Measurements from ENCODE around the gene ACSF2. TPM values are rescaled to one million over a fixed set of nuclear protein-coding genes. Genes with fewer than 3 reads are reported as not detected.

The ACSF2 gene
- total and polyA plus RNA-seq, 7 experiments from 2014 or later = 2.2 to 36.2 (median 20.4) TPM

- Histone ChIP-seq H3K9me3 (ENCODE audit: control insufficient read depth in 2 of 3, low read length in 3 of 3) (no peaks in the 10 kb centered on the region), H3K27me3 (ENCODE audit: control insufficient read depth in 2 of 2, insufficient read depth in 2 of 2, low read length in 2 of 2) (no peaks in the 10 kb centered on the region), H3K27ac (ENCODE audit: low read depth, low read length) (no peak overlapping the region), H3K4me3 (ENCODE audit: low read length) (no peak overlapping the region), H3K36me3 (ENCODE audit: control insufficient read depth in 2 of 3, insufficient read depth in 3 of 3, low read length in 3 of 3) (peaks cover 0 to 24% (median 0%) of the 10 kb centered on the region in 3 experiments), H3K4me1 (ENCODE audit: control insufficient read depth in 2 of 2, insufficient read depth in 2 of 2, low read length in 2 of 2) (no peaks in the 10 kb centered on the region)
- ChIA-PET POLR2A (interaction anchor here (0.6 kb wide), 1 partner anchor 10 kb away, joined by 3 read pairs; the partner anchor contains the start of gene RSAD1), CTCF (interaction anchor here (0.5 to 1.3 kb wide), 3 partner anchors 10 to 1697 kb away, joined by 3 to 5 read pairs (median 3); partner anchors contain the start of gene RSAD1)
- ATAC-seq = no peak
- Mint-ChIP-seq H3K27me3 (no peaks in the 10 kb centered on the region), H3K4me3 (no peak overlapping the region), H3K4me1 (peaks cover 0 to 2% (median 0%) of the 10 kb centered on the region in 7 donors), H3K9me3 (no peaks in the 10 kb centered on the region), H3K27ac (no peak overlapping the region), H3K36me3 (peaks cover 0 to 15% (median 3%) of the 10 kb centered on the region in 5 donors)
- intact Hi-C loops (cut with micrococcal nuclease) = no loop called here
- no peak for DNase-seq
These were observed 62.9 kb downstream of the ACSF2 start for GRCh38 chr17:50488880-50489279.

GRCh38 chr17:50491505-50491904 is 65.5 kb downstream of the ACSF2 start:
- Mint-ChIP-seq H3K36me3 (peaks cover 0 to 5% (median 0%) of the 10 kb centered on the region in 5 donors), H3K9me3 (no peaks in the 10 kb centered on the region), H3K27ac (no peak overlapping the region), H3K27me3 (peaks cover 0 to 5% (median 0%) of the 10 kb centered on the region in 5 donors), H3K4me1 (peaks cover 0 to 2% (median 0%) of the 10 kb centered on the region in 7 donors), H3K4me3 (no peak overlapping the region)
- DNase-seq (no peak), ATAC-seq (no peak)
- H3K36me3 ChIP-seq (ENCODE audit: control insufficient read depth in 2 of 3, insufficient read depth in 3 of 3, low read length in 3 of 3) = no peaks in the 10 kb centered on the region
- CTCF ChIA-PET = interaction anchor here (0.6 kb wide), 1 partner anchor 14 kb away, joined by 4 read pairs; no protein-coding TSS in a partner anchor
- no peaks in the 10 kb centered on the region for H3K4me1 ChIP-seq (ENCODE audit: control insufficient read depth in 2 of 2, insufficient read depth in 2 of 2, low read length in 2 of 2)
- POLR2A ChIA-PET = no interaction called here
- H3K27ac ChIP-seq (ENCODE audit: low read depth, low read length) = no peak overlapping the region
- H3K9me3 ChIP-seq (ENCODE audit: control insufficient read depth in 2 of 3, low read length in 3 of 3) = no peaks in the 10 kb centered on the region
- intact Hi-C loops (cut with micrococcal nuclease) = no loop called here
- no peaks in the 10 kb centered on the region for H3K27me3 ChIP-seq (ENCODE audit: control insufficient read depth in 2 of 2, insufficient read depth in 2 of 2, low read length in 2 of 2)
- H3K4me3 ChIP-seq (ENCODE audit: low read length) = no peak overlapping the region

GRCh38 chr17:50492214-50492613 is 66.2 kb downstream of the ACSF2 start:
- ChIA-PET CTCF (interaction anchor here (0.6 kb wide), 1 partner anchor 14 kb away, joined by 4 read pairs; no protein-coding TSS in a partner anchor), POLR2A (no interaction called here)
- Histone ChIP-seq H3K27me3 (ENCODE audit: control insufficient read depth in 2 of 2, insufficient read depth in 2 of 2, low read length in 2 of 2) (no peaks in the 10 kb centered on the region), H3K4me3 (ENCODE audit: low read length) (no peak overlapping the region), H3K36me3 (ENCODE audit: control insufficient read depth in 2 of 3, insufficient read depth in 3 of 3, low read length in 3 of 3) (no peaks in the 10 kb centered on the region), H3K9me3 (ENCODE audit: control insufficient read depth in 2 of 3, low read length in 3 of 3) (no peaks in the 10 kb centered on the region), H3K4me1 (ENCODE audit: control insufficient read depth in 2 of 2, insufficient read depth in 2 of 2, low read length in 2 of 2) (no peaks in the 10 kb centered on the region), H3K27ac (ENCODE audit: low read depth, low read length) (no peak overlapping the region)
- peaks cover 0 to 5% (median 0%) of the 10 kb centered on the region in 5 donors for H3K36me3 Mint-ChIP-seq
- DNase-seq (no peak), ATAC-seq (no peak)
- intact Hi-C loops (cut with micrococcal nuclease) = no loop called here
- no peak overlapping the region for H3K27ac Mint-ChIP-seq
- no peak overlapping the region for H3K4me3 Mint-ChIP-seq
- H3K27me3 Mint-ChIP-seq = peaks cover 0 to 5% (median 0%) of the 10 kb centered on the region in 5 donors
- H3K4me1 Mint-ChIP-seq = peaks cover 0 to 2% (median 0%) of the 10 kb centered on the region in 7 donors
- H3K9me3 Mint-ChIP-seq = no peaks in the 10 kb centered on the region

- no peak overlapping the region for H3K4me3 Mint-ChIP-seq
- H3K27me3 Mint-ChIP-seq = peaks cover 0 to 7% (median 0%) of the 10 kb centered on the region in 5 donors
- peaks cover 0 to 2% (median 0%) of the 10 kb centered on the region in 7 donors for H3K4me1 Mint-ChIP-seq
- POLR2A ChIA-PET = interaction anchor here (1.1 kb wide), 1 partner anchor 11 kb away, joined by 3 read pairs; no protein-coding TSS in a partner anchor
- no peaks in the 10 kb centered on the region for H3K9me3 ChIP-seq (ENCODE audit: control insufficient read depth in 2 of 3, low read length in 3 of 3)
- H3K27ac Mint-ChIP-seq = no peak overlapping the region
- DNase-seq = no peak
- CTCF ChIA-PET = interaction anchor here (0.7 to 1.2 kb wide), 2 partner anchors 14 to 48 kb away, joined by 3 read pairs; no protein-coding TSS in a partner anchor
- H3K27me3 ChIP-seq (ENCODE audit: control insufficient read depth in 2 of 2, insufficient read depth in 2 of 2, low read length in 2 of 2) = no peaks in the 10 kb centered on the region
- no peak overlapping the region for H3K27ac ChIP-seq (ENCODE audit: low read depth, low read length)
- no peaks in the 10 kb centered on the region for H3K36me3 ChIP-seq (ENCODE audit: control insufficient read depth in 2 of 3, insufficient read depth in 3 of 3, low read length in 3 of 3)
- ATAC-seq = no peak
- no peaks in the 10 kb centered on the region for H3K4me1 ChIP-seq (ENCODE audit: control insufficient read depth in 2 of 2, insufficient read depth in 2 of 2, low read length in 2 of 2)
- no peak overlapping the region for H3K4me3 ChIP-seq (ENCODE audit: low read length)
- peaks cover 0 to 1% (median 0%) of the 10 kb centered on the region in 5 donors for H3K36me3 Mint-ChIP-seq
- intact Hi-C loops (cut with micrococcal nuclease) = no loop called here
- no peaks in the 10 kb centered on the region for H3K9me3 Mint-ChIP-seq
These were observed 67.7 kb downstream of the ACSF2 start for GRCh38 chr17:50493744-50494143.

GRCh38 chr17:50495217-50495823 is 69.3 kb downstream of the ACSF2 start:
- H3K4me3 Mint-ChIP-seq = no peak overlapping the region
- peaks cover 0 to 7% (median 0%) of the 10 kb centered on the region in 5 donors for H3K27me3 Mint-ChIP-seq
- Histone ChIP-seq H3K9me3 (ENCODE audit: control insufficient read depth in 2 of 3, low read length in 3 of 3) (no peaks in the 10 kb centered on the region), H3K4me1 (ENCODE audit: control insufficient read depth in 2 of 2, insufficient read depth in 2 of 2, low read length in 2 of 2) (no peaks in the 10 kb centered on the region), H3K4me3 (ENCODE audit: low read length) (no peak overlapping the region), H3K27me3 (ENCODE audit: control insufficient read depth in 2 of 2, insufficient read depth in 2 of 2, low read length in 2 of 2) (no peaks in the 10 kb centered on the region), H3K36me3 (ENCODE audit: control insufficient read depth in 2 of 3, insufficient read depth in 3 of 3, low read length in 3 of 3) (no peaks in the 10 kb centered on the region), H3K27ac (ENCODE audit: low read depth, low read length) (no peak overlapping the region)
- intact Hi-C loops (cut with micrococcal nuclease) = no loop called here
- POLR2A ChIA-PET = no interaction called here
- ATAC-seq (no peak), DNase-seq (no peak)
- H3K4me1 Mint-ChIP-seq = peaks cover 0 to 2% (median 0%) of the 10 kb centered on the region in 7 donors
- H3K36me3 Mint-ChIP-seq = no peaks in the 10 kb centered on the region
- H3K9me3 Mint-ChIP-seq = no peaks in the 10 kb centered on the region
- H3K27ac Mint-ChIP-seq = no peak overlapping the region
- CTCF ChIA-PET = interaction anchor here (0.6 kb wide), 1 partner anchor 19 kb away, joined by 3 read pairs; no protein-coding TSS in a partner anchor

- CTCF ChIA-PET = no interaction called here
- H3K4me1 Mint-ChIP-seq = peaks cover 0 to 2% (median 0%) of the 10 kb centered on the region in 7 donors
- no peaks in the 10 kb centered on the region for H3K36me3 ChIP-seq (ENCODE audit: control insufficient read depth in 2 of 3, insufficient read depth in 3 of 3, low read length in 3 of 3)
- no peak overlapping the region for H3K4me3 Mint-ChIP-seq
- ATAC-seq (no peak), DNase-seq (no peak)
- H3K9me3 Mint-ChIP-seq = no peaks in the 10 kb centered on the region
- intact Hi-C loops (cut with micrococcal nuclease) = no loop called here
- no peaks in the 10 kb centered on the region for H3K27me3 ChIP-seq (ENCODE audit: control insufficient read depth in 2 of 2, insufficient read depth in 2 of 2, low read length in 2 of 2)
- no peaks in the 10 kb centered on the region for H3K36me3 Mint-ChIP-seq
- no peak overlapping the region for H3K27ac Mint-ChIP-seq
- H3K27ac ChIP-seq (ENCODE audit: low read depth, low read length) = no peak overlapping the region
- H3K4me3 ChIP-seq (ENCODE audit: low read length) = no peak overlapping the region
- no peaks in the 10 kb centered on the region for H3K4me1 ChIP-seq (ENCODE audit: control insufficient read depth in 2 of 2, insufficient read depth in 2 of 2, low read length in 2 of 2)
- no peaks in the 10 kb centered on the region for H3K9me3 ChIP-seq (ENCODE audit: control insufficient read depth in 2 of 3, low read length in 3 of 3)
- POLR2A ChIA-PET = no interaction called here
- peaks cover 0 to 7% (median 0%) of the 10 kb centered on the region in 5 donors for H3K27me3 Mint-ChIP-seq
These were observed 69.9 kb downstream of the ACSF2 start for GRCh38 chr17:50495918-50496317.

All from naive thymus-derived CD4-positive, alpha-beta T cell (primary cell).